Brain microvascular endothelial cell (primary cell): ENCODE results near the gene KIAA2012.

Experiments
- DNase-seq: peaks from one replicate; pipeline ENCODE4 v3.0.0-alpha.2; 2020
- H3K27ac ChIP-seq: fragments of 250-450 bp; sonication (Bioruptor Pico); 2 replicates; pipeline ENCODE4 v1.5.1; 2020; ENCODE audit warnings: mild to moderate bottlenecking, moderate library complexity
- H3K27me3 ChIP-seq: fragments of 250-450 bp; sonication (Bioruptor Pico); replicated peaks from 2 replicates; pipeline ENCODE4 v1.5.1; 2020; ENCODE audit warnings: mild to moderate bottlenecking
- H3K36me3 ChIP-seq: fragments of 250-450 bp; sonication (Bioruptor Pico); replicated peaks from 2 replicates; pipeline ENCODE4 v1.5.1; 2020; ENCODE audit warnings: mild to moderate bottlenecking
- H3K4me3 ChIP-seq: 2 replicates; pipeline ENCODE4 v1.5.1; 2011; ENCODE audit warnings: low read depth, mild to moderate bottlenecking, control low read depth, low read length, moderate library complexity
- CTCF ChIP-seq: IDR thresholded peaks from 2 replicates; pipeline ENCODE4 v1.5.1; 2011; ENCODE audit warnings: low read depth, mild to moderate bottlenecking, moderate library complexity, low read length, control low read depth, inconsistent platforms; ENCODE audit errors: missing control alignments
- in situ Hi-C: cut with HindIII; loops from 2 replicates; pipeline ENCODE4 v1.10.0; 2017; ENCODE audit warnings: low sequenced_read_pairs, low pct_ligation_motif_present

Gene KIAA2012

GRCh38 chr2:202040079-202040844 lies 32.8 kb upstream of the KIAA2012 start:
- Histone ChIP-seq H3K27me3 (no peaks in the 10 kb centered on the region), H3K36me3 (no peaks in the 10 kb centered on the region), H3K27ac (no peak overlapping the region), H3K4me3 (no peak overlapping the region)
- no peak for TF ChIP-seq CTCF
- no peak for DNase-seq
- in situ Hi-C loops: no loop called here

GRCh38 chr2:202042444-202042843 lies 30.6 kb upstream of the KIAA2012 start:
- H3K36me3 ChIP-seq: no peaks in the 10 kb centered on the region
- TF ChIP-seq CTCF: no peak
- H3K27me3 ChIP-seq: no peaks in the 10 kb centered on the region
- in situ Hi-C loops: no loop called here
- H3K4me3 ChIP-seq: no peak overlapping the region
- no peak for DNase-seq
- no peak overlapping the region for H3K27ac ChIP-seq

- TF ChIP-seq CTCF: no peak
- in situ Hi-C loops: no loop called here
- Histone ChIP-seq H3K4me3 (no peak overlapping the region), H3K36me3 (no peaks in the 10 kb centered on the region), H3K27me3 (no peaks in the 10 kb centered on the region), H3K27ac (no peak overlapping the region)
- DNase-seq: no peak
Observed at GRCh38 chr2:202043475-202043874, 29.6 kb upstream of the KIAA2012 start.

GRCh38 chr2:202044777-202045176 lies 28.3 kb upstream of the KIAA2012 start:
- in situ Hi-C loops: no loop called here
- Histone ChIP-seq H3K36me3 (no peaks in the 10 kb centered on the region), H3K27me3 (no peaks in the 10 kb centered on the region), H3K4me3 (no peak overlapping the region), H3K27ac (no peak overlapping the region)
- TF ChIP-seq CTCF: no peak
- DNase-seq: no peak

- no peak for DNase-seq
Observed at GRCh38 chr2:202046572-202046971, 26.5 kb upstream of the KIAA2012 start.

More at GRCh38 chr2:202046572-202046971, 26.5 kb upstream of the KIAA2012 start:
- H3K4me3 ChIP-seq: no peak overlapping the region
- in situ Hi-C loops: no loop called here
- TF ChIP-seq CTCF: no peak
- no peak overlapping the region for H3K27ac ChIP-seq
- no peaks in the 10 kb centered on the region for H3K27me3 ChIP-seq
- H3K36me3 ChIP-seq: no peaks in the 10 kb centered on the region
